H9 (cell line): ENCODE measurements around the gene LIMS2. TPM values are rescaled to one million over a fixed set of nuclear protein-coding genes. Genes with fewer than 3 reads are reported as not detected.

Experiments
- DNase-seq: peaks from one replicate; pipeline ENCODE4 v3.0.0-alpha.2; 2017
- H2AFZ ChIP-seq: one replicate; pipeline ENCODE4 v1.6.1; 2013; ENCODE audit warnings: mild to moderate bottlenecking, low read length, control low read depth, moderate library complexity
- H2AK5ac ChIP-seq: 2 replicates; pipeline ENCODE4 v1.6.1; 2013; ENCODE audit warnings: low read length, control low read depth, mixed read lengths; ENCODE audit not compliant: insufficient read length
- H2BK120ac ChIP-seq: one replicate; pipeline ENCODE4 v1.6.1; 2013; ENCODE audit warnings: low read depth, mild to moderate bottlenecking, low read length, control low read depth, inconsistent platforms; ENCODE audit not compliant: poor library complexity, severe bottlenecking
- H2BK12ac ChIP-seq: 2 replicates; pipeline ENCODE4 v1.6.1; 2013; ENCODE audit warnings: low read length, control low read depth, mixed read lengths, low read depth; ENCODE audit not compliant: insufficient read length
- H2BK15ac ChIP-seq: 2 replicates; pipeline ENCODE4 v1.6.1; 2013; ENCODE audit warnings: low read depth, low read length, control low read depth
- H2BK20ac ChIP-seq: one replicate; pipeline ENCODE4 v1.6.1; 2013; ENCODE audit warnings: low read depth, mild to moderate bottlenecking, low read length, control low read depth, inconsistent platforms; ENCODE audit not compliant: poor library complexity, severe bottlenecking
- H2BK5ac ChIP-seq: 2 replicates; pipeline ENCODE4 v1.6.1; 2013; ENCODE audit warnings: low read length, control low read depth, mixed read lengths; ENCODE audit not compliant: insufficient read length
- H3K14ac ChIP-seq: 2 replicates; pipeline ENCODE4 v1.6.1; 2013; ENCODE audit warnings: low read length, control low read depth; ENCODE audit not compliant: insufficient read depth
- H3K18ac ChIP-seq: 2 replicates; pipeline ENCODE4 v1.6.1; 2013; ENCODE audit warnings: low read depth, mild to moderate bottlenecking, mixed read lengths, low read length, control low read depth; ENCODE audit not compliant: insufficient read length
- H3K23ac ChIP-seq: 2 replicates; pipeline ENCODE4 v1.6.1; 2013; ENCODE audit warnings: low read length, control low read depth, mixed read lengths, low read depth; ENCODE audit not compliant: insufficient read length
- H3K23me2 ChIP-seq: 2 replicates; pipeline ENCODE4 v1.6.1; 2013; ENCODE audit warnings: low read depth, mild to moderate bottlenecking, mixed read lengths, low read length, control low read depth; ENCODE audit not compliant: insufficient read length, poor library complexity, severe bottlenecking
- H3K27ac ChIP-seq: 2 replicates; pipeline ENCODE4 v1.5.1; 2013; ENCODE audit warnings: low read length, control low read depth, mixed read lengths, low read depth; ENCODE audit not compliant: insufficient read length
- H3K27me3 ChIP-seq: 2 replicates; pipeline ENCODE4 v1.6.1; 2013; ENCODE audit warnings: low read length, control low read depth, inconsistent platforms; ENCODE audit not compliant: insufficient read depth
- H3K4ac ChIP-seq: 2 replicates; pipeline ENCODE4 v1.6.1; 2013; ENCODE audit warnings: low read depth, mild to moderate bottlenecking, control low read depth, inconsistent platforms, low read length, moderate library complexity
- H3K4me1 ChIP-seq: 2 replicates; pipeline ENCODE4 v1.6.1; 2013; ENCODE audit warnings: low read length, control low read depth, inconsistent platforms; ENCODE audit not compliant: insufficient read depth
- H3K4me2 ChIP-seq: 2 replicates; pipeline ENCODE4 v1.6.1; 2013; ENCODE audit warnings: low read length, control low read depth, mixed read lengths; ENCODE audit not compliant: insufficient read length, insufficient read depth
- H3K56ac ChIP-seq: 2 replicates; pipeline ENCODE4 v1.6.1; 2013; ENCODE audit warnings: low read depth, mild to moderate bottlenecking, mixed read lengths, low read length, control low read depth; ENCODE audit not compliant: insufficient read length
- H3K79me1 ChIP-seq: 2 replicates; pipeline ENCODE4 v1.6.1; 2013; ENCODE audit warnings: low read depth, mild to moderate bottlenecking, moderate library complexity, low read length, control low read depth, inconsistent platforms; ENCODE audit not compliant: insufficient read depth, poor library complexity, severe bottlenecking
- H3K79me2 ChIP-seq: 2 replicates; pipeline ENCODE4 v1.6.1; 2013; ENCODE audit warnings: low read length, control low read depth, inconsistent platforms; ENCODE audit not compliant: insufficient read depth
- H3K9ac ChIP-seq: 2 replicates; pipeline ENCODE4 v1.6.1; 2013; ENCODE audit warnings: low read length, control low read depth, mixed read lengths; ENCODE audit not compliant: insufficient read length; ENCODE audit errors: extremely low read depth
- H3K9me3 ChIP-seq: one replicate; pipeline ENCODE4 v1.6.1; 2013; ENCODE audit warnings: low read depth, low read length, inconsistent platforms; ENCODE audit not compliant: control insufficient read depth
- H3T11ph ChIP-seq: one replicate; pipeline ENCODE4 v1.6.1; 2013; ENCODE audit warnings: mild to moderate bottlenecking, low read length, control low read depth, inconsistent platforms
- H4K20me1 ChIP-seq: one replicate; pipeline ENCODE4 v1.6.1; 2013; ENCODE audit not compliant: control insufficient read depth, insufficient read length, insufficient read depth
- H4K5ac ChIP-seq: 2 replicates; pipeline ENCODE4 v1.6.1; 2013; ENCODE audit warnings: low read depth, mild to moderate bottlenecking, mixed read lengths, low read length, control low read depth; ENCODE audit not compliant: insufficient read length
- H4K8ac ChIP-seq: replicated peaks from 2 replicates; pipeline ENCODE4 v1.6.1; 2013; ENCODE audit warnings: low read length, control low read depth, mixed read lengths, low read depth; ENCODE audit not compliant: insufficient read length
- H4K91ac ChIP-seq: 2 replicates; pipeline ENCODE4 v1.6.1; 2013; ENCODE audit warnings: low read depth, mild to moderate bottlenecking, moderate library complexity, mixed read lengths, low read length, control low read depth; ENCODE audit not compliant: insufficient read length
- H3K27ac Mint-ChIP-seq, 3 experiments: 2 replicates in 2 of 3; 3 replicates in 1 of 3; pipeline ENCODE4 v1.8.0; 2020 to 2021; ENCODE audit warnings: mixed read lengths in 3 of 3, mild to moderate bottlenecking in 1 of 3, moderate library complexity in 1 of 3
- H3K27me3 Mint-ChIP-seq: 2 replicates; pipeline ENCODE4 v1.8.0; 2021; ENCODE audit warnings: low read depth, mild to moderate bottlenecking, moderate library complexity, mixed read lengths
- H3K36me3 Mint-ChIP-seq, 3 experiments: 2 replicates in 2 of 3; 3 replicates in 1 of 3; pipeline ENCODE4 v1.8.0; 2020 to 2021; ENCODE audit warnings: low read depth in 3 of 3, mixed read lengths in 3 of 3; ENCODE audit not compliant: insufficient read depth in 1 of 3
- H3K4me1 Mint-ChIP-seq, 2 experiments: 2 replicates each; pipeline ENCODE4 v1.8.0; 2020; ENCODE audit warnings: mixed read lengths in 2 of 2
- H3K4me3 Mint-ChIP-seq, 2 experiments: 2 replicates in 1 of 2; 3 replicates in 1 of 2; pipeline ENCODE4 v1.8.0; 2020 to 2021; ENCODE audit warnings: mild to moderate bottlenecking in 2 of 2, mixed read lengths in 2 of 2, moderate library complexity in 1 of 2
- H3K9me3 Mint-ChIP-seq, 2 experiments: 2 replicates in 1 of 2; 3 replicates in 1 of 2; pipeline ENCODE4 v1.8.0; 2020; ENCODE audit warnings: mild to moderate bottlenecking in 2 of 2, mixed read lengths in 2 of 2, moderate library complexity in 1 of 2
- CTCF ChIP-seq: fragments of 200-600 bp; sonication (generic); conservative IDR thresholded peaks from 3 replicates; pipeline ENCODE4 v1.8.0; 2021; ENCODE audit warnings: antibody characterized with exemption, mild to moderate bottlenecking
- WGBS: extraction: QIAGEN DNeasy Blood & Tissue Kit; methylation state at CpG from one replicate; pipeline ENCODE4 v1.1.7; 2013; ENCODE audit warnings: missing lambda C conversion rate, low lambda C conversion rate, mixed read lengths; ENCODE audit not compliant: insufficient read length; ENCODE audit errors: extremely low coverage; 5-methylcytosine and 5-hydroxymethylcytosine counted together
- total RNA-seq: library from RNA; stranded (reverse); gene quantifications from 2 replicates; pipeline ENCODE4 v1.2.1, GENCODE V29; 2021

LIMS2 gene
- total RNA-seq, 1 experiment from 2014 or later: 5.9 TPM

DNA sequence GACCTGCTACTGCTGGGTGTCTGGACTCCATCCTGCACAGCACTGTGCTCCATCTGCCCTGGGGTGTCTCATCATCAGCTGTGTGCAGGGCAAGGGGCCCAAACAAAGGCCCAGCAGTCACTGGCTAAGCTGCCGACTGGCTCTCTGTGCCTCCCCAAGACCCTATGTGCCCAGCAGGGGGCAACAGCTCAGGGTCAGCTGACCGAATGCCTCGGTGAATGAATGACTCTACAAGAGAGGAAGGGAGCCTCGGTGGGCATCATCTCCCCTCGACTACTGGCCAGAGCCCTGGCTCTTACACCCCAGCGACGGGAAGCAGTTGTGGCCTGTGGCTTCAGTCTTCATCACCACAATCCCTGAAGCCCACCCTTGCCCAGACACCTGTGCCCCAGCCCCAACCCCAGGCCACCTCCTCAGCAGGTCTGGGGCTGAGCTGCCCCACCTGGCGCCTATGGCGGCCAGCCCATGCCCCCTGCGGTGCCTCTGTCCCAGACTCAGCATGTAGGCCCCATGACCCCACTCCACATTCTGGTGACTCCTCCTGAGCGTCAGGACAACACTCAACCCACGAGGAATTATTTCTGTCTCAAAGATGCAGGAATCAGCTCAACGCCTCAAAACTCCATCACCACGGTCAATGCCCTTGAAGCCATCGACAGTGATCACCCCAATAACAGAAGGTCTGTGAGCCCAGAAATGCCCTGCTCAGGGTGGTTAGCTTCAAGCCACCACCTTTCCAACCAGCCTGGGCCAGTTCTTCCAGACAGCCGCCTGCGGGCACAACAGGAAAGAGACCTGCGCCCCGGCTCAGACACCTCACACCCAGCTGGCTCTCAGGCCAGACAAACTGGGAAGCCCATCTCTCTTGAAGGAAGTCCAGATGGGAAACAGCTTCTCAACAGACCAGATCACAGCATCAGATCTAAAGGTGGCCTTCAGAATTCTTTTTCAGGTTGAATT lies 31.0 kb downstream of the LIMS2 start:
- H3K4me3 Mint-ChIP-seq: no peak overlapping the region
- H2AFZ ChIP-seq: no peak overlapping the region
- no peaks in the 10 kb centered on the region for H3K4me1 ChIP-seq
- H3K4me2 ChIP-seq: no peak overlapping the region
- H3K56ac ChIP-seq: no peak overlapping the region
- no peak overlapping the region for H3K14ac ChIP-seq
- no peak overlapping the region for H4K8ac ChIP-seq
- H3K27me3 ChIP-seq: no peaks in the 10 kb centered on the region
- no peak overlapping the region for H2BK20ac ChIP-seq
- H3K79me2 ChIP-seq: no peaks in the 10 kb centered on the region
- H4K5ac ChIP-seq: no peak overlapping the region
- no peak overlapping the region for H2BK5ac ChIP-seq
- H3K18ac ChIP-seq: no peak overlapping the region
- peaks cover 1% of the 10 kb centered on the region for H3K23me2 ChIP-seq
- no peak overlapping the region for H2BK12ac ChIP-seq
- no peak overlapping the region for H2BK15ac ChIP-seq
- H3K4me1 Mint-ChIP-seq: peaks cover 5 to 15% of the 10 kb centered on the region in 2 experiments
- H4K20me1 ChIP-seq: no peaks in the 10 kb centered on the region
- H3K27ac ChIP-seq: no peak overlapping the region
- H3K36me3 Mint-ChIP-seq: no peaks in the 10 kb centered on the region
- H2BK120ac ChIP-seq: no peak overlapping the region
- H3K23ac ChIP-seq: no peak overlapping the region
- no CpG with 5 or more reads among the region's 19 CpGs for WGBS
- no peak for DNase-seq
- TF ChIP-seq CTCF: 0 out of 3 replicates have a peak, but pooled peaks have one; percentile 15
- no peak overlapping the region for H3K9ac ChIP-seq
- no peak overlapping the region for H3T11ph ChIP-seq
- no peak overlapping the region for H3K4ac ChIP-seq
- no peaks in the 10 kb centered on the region for H3K9me3 ChIP-seq
- H2AK5ac ChIP-seq: no peak overlapping the region
- H3K79me1 ChIP-seq: no peaks in the 10 kb centered on the region
- peak overlapping the region in 1 of 3 experiments; percentile 52; a peak in 2 of 7 replicates for H3K27ac Mint-ChIP-seq
- peaks cover 2% of the 10 kb centered on the region; the same call in 1 of the 2 replicates for H3K27me3 Mint-ChIP-seq
- H4K91ac ChIP-seq: no peak overlapping the region
- no peaks in the 10 kb centered on the region for H3K9me3 Mint-ChIP-seq
